GM21360 (cell line): Measurements from ENCODE around the gene CHST11.

ENCODE experiments used
- ATAC-seq: cut with Tn5 transposase; IDR thresholded peaks from one replicate; pipeline ENCODE4 v1.9.1; 2021; ENCODE audit warnings: mild to moderate bottlenecking, moderate library complexity; ENCODE audit not compliant: unreplicated experiment

CHST11 gene

GRCh38 chr12:104685366-104685765 is 228.6 kb downstream of the CHST11 start:
- no peak for ATAC-seq

GRCh38 chr12:104686196-104686595 is 229.4 kb downstream of the CHST11 start:
- ATAC-seq = no peak

GRCh38 chr12:104687823-104688573 is 231.2 kb downstream of the CHST11 start:
- no peak for ATAC-seq

DNA sequence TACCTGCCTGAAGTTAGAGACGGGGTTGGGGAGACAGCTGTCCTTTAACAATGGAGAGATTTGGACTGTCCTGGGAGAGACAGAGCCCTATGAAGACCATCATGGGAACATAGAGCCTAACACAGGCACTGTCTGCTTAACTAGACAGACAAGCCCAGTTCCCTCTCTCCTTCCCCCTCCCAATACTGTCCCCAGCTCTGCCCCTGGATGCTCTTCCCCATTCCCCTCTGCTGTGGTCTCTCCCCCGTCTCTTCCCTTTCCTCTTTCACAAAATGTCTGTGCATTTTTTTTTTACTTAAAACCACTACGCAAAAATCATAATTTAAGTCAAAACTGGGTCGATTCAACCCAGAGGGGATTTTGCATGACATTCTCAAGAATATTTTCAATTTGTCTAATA is 232.9 kb downstream of the CHST11 start:
- ATAC-seq = no peak

GRCh38 chr12:104691721-104692556 is 235.2 kb downstream of the CHST11 start:
- peak; percentile 41 for ATAC-seq

- no peak for ATAC-seq
Measured at GRCh38 chr12:104692557-104693218, 235.9 kb downstream of the CHST11 start.

GRCh38 chr12:104693493-104693892 is 236.7 kb downstream of the CHST11 start:
- ATAC-seq = no peak

DNA sequence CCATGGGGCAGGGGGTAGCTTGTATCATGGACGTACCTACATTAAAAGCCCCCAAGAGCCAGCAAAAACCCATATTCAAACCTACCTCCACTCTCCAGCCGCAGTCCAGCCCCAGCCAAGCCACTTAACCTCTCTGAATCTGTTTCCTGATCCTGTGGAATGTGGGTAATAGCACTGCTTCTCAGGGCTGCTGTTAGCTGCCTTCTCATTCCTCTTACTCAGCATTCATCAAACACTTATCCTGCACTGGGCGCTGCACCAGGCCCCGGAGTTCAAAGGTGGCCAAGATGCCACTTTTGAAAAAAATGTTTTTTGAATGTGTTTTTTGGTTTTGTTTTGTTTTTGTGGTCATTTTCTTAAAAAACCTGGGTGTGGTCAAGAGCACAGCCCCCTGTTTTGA is 237.4 kb downstream of the CHST11 start:
- no peak for ATAC-seq

- ATAC-seq = no peak
Measured at GRCh38 chr12:104694711-104695110, 238.0 kb downstream of the CHST11 start.

DNA sequence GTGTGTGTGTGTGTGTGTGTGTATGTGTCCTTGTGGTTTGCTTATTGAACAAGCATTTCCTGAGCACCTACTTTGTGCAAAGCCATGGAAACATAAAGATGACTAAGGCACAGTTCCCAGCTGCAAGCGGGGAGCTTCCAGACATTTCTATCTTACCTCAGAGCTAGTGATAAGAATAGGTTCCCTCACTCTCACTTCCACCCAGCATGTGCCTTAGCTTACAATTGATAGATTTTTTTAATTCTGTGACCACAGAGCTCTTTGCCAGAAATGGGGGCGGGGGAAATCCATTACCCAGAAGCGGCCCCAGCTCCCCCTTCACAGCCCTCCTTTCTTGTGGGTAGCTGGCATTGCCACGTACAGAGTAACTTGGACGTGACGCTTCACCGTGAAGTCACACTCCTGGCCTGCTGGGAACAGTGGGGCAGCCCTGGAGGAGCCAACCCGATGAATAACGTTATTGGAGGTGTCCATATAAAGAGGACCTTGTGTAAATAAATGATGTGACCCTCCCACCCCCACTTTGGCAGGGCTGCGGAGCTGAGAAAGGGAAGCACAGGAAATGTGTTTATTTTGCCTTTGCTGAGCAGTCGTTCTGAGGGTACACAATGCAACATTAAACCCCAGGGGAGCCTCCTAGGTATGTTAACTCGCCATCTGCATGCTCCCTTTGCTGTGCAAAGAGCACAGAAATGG is 238.9 kb downstream of the CHST11 start:
- ATAC-seq = peak; percentile 48

GRCh38 chr12:104697186-104697585 is 240.4 kb downstream of the CHST11 start:
- ATAC-seq = no peak

GRCh38 chr12:104698871-104699270 is 242.1 kb downstream of the CHST11 start:
- ATAC-seq = no peak

DNA sequence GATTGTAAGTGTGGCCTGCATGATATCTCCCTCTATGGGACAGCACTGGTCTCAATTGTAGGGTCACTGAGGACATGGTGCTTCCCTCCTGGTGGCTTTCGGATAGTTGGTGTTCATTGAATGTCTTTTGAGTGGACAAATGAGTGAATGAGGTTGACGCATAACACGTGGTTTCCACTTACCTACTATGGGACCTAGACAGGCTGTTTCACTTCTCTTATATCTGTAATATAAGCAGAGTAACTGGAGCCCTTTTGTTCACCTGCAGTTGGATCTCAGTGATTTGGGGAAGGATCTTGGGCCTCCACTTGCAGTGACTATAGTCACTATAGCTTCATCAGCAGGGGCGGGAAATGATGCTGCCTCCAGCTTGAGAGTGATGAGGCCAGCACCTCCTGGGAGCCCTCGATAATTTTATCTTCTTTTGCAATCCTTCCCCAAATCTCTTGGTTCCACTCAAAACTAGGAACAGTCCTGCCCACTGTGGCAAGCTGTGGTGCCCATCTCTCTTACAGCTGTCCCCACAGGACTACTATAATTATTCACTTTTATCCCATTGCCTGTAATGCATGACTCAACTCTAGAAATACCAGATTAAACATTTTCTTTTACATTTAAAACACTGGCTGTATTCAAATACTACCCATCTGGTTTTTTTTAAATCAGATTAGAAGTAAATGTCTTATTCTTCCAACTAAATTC is 242.9 kb downstream of the CHST11 start:
- peak; percentile 42 for ATAC-seq

GRCh38 chr12:104700324-104700723 is 243.6 kb downstream of the CHST11 start:
- no peak for ATAC-seq

DNA sequence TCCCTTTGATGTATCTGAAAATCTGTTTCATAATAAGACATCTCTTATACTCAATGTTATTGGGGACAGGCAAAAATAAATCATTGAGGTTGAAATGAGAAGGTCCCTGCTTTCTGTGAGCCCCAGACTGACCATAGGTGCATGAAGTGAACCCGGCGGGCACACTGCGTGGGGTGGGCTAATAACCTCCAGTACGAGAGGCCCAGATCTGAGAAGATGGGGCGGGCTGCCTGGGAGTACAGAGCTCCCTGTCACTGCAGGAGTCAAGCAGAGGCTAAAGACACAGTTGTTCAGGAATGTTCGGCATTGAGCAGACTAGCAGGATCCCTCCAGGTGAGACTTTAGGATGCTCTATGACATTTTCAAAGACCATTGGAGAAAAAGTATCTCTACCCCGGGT is 244.6 kb downstream of the CHST11 start:
- no peak for ATAC-seq

- ATAC-seq = no peak
Measured at GRCh38 chr12:104701756-104702155, 245.0 kb downstream of the CHST11 start.

DNA sequence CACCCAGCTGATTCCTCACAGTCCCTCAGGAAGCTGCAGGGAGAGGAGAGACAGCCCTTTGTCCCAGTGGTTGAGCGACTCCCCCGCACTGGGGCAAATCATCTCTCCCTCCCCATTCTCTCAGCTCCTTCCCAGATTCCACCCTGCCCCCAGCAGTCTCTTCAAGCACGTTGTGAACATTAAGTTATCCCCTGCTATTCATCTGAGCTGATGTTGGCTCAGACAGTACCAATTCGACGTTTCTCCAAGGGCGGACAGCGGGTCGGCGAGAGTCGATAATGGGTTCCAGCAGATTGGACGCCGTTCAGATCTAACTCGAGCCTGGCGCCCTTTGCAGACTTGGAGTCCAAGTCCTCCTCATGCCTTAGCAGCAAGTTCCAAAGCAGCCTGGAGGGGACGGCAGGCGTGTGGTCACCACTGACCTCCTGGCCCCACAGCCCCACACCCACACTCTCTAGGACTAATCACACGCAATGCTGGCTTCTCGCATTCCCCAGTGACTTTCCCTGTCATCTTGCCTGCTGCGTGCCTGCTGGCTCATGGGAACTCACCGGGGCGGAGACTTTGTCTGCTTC is 245.9 kb downstream of the CHST11 start:
- no peak for ATAC-seq

DNA sequence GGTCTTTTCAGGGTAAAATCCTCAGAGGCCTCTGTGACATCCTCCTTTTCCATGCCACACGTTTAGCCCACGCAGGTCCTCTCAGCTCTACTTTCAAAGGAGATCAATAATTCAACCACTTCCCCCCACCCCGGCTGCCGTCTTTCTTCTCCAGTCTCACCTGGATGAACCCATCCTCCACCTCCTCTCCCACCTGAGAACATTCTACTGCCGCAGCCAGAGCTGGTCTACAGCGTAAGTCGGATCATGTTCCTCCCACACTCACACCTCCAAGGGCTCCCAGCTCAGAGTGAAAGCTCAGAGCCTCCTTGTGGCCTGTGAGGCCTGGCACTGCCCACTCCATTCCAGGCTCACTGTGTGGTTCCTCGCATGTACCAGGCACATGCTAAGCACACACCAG is 246.6 kb downstream of the CHST11 start:
- ATAC-seq = no peak

- ATAC-seq = no peak
Measured at GRCh38 chr12:104704224-104704779, 247.6 kb downstream of the CHST11 start.

DNA sequence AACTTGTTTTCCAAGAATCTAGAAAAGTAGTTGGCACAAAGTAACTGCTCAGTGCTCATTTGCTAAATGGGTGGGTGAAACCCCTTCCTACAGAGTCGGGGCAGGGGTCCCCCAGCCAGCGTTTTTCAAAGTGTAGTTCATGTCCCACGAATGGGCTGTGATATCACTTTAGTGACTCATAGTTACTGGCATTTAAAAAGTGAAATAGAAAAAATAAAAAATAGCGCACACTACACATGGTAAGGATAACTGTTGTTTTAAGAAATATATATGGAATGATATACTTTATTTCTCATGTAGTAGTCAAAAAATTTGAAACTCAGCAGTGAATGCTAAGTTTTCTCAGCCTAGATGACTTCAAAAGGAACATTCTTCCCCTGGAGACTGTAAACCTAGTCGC is 250.4 kb downstream of the CHST11 start:
- ATAC-seq = no peak
